ENCODE measurements around the gene NFIA. TPM values are rescaled to one million over a fixed set of nuclear protein-coding genes. Genes with fewer than 3 reads are reported as not detected.

The NFIA gene
- total and polyA plus RNA-seq, 10 of the 15 experiments (the other 5 are each of a cell fraction or from before 2014, with no cell fraction given): 0.10 to 0.16 TPM; not detected in 8

- no peak for TF ChIP-seq CHD1 (IDR thresholded peaks at IDR 0.05; ENCODE audit: low read depth, low read length)
- ChIA-PET POLR2A (no interaction called here), CTCF (no interaction called here), RAD21 (ENCODE audit: unreplicated experiment) (no interaction called here), SMC1A (ENCODE audit: uncharacterized antibody, unreplicated experiment) (no interaction called here)
- H4K20me1 ChIP-seq (ENCODE audit: control insufficient read depth, insufficient read depth): no peaks in the 10 kb centered on the region
- in situ Hi-C loops (cut with MboI): no loop called here
- H3K27me3 ChIP-seq (replicated peaks in 1 of 2; ENCODE audit: control insufficient read depth in 2 of 2, insufficient read depth in 2 of 2, low read length in 1 of 2): no peaks in the 10 kb centered on the region
- H3K36me3 ChIP-seq (ENCODE audit: control insufficient read depth in 2 of 2, insufficient read depth in 2 of 2, low read length in 1 of 2): no peaks in the 10 kb centered on the region
- H3K9ac ChIP-seq (ENCODE audit: control insufficient read depth, insufficient read depth, low read length): no peak overlapping the region
- no peaks in the 10 kb centered on the region; the same call in 1 of the 2 replicates for H3K4me1 ChIP-seq (ENCODE audit: control insufficient read depth, insufficient read depth, low read length)
- no peak overlapping the region for H2AFZ ChIP-seq (ENCODE audit: control insufficient read depth, low read depth, low read length)
- BruUV-seq (replicated peaks): no TSS peak
- H3K4me2 ChIP-seq (ENCODE audit: control insufficient read depth, insufficient read depth): no peak overlapping the region
- DNase-seq (ENCODE audit: low read depth, low spot score) (no peak), FAIRE-seq (no peak), ATAC-seq (no peak)
- H3K4me3 ChIP-seq: no peak overlapping the region
- H3K27ac ChIP-seq (ENCODE audit: control insufficient read depth, insufficient read depth): no peak overlapping the region
- H3K9me3 ChIP-seq (replicated peaks; ENCODE audit: control insufficient read depth, insufficient read depth, low read length): no peaks in the 10 kb centered on the region
- intact Hi-C loops (cut with micrococcal nuclease; ENCODE audit: unreplicated experiment): no loop called here
- WGBS (ENCODE audit: insufficient coverage, insufficient replicate concordance, low lambda C conversion rate, missing lambda C conversion rate): 42% methylated on average over 2 of the region's 2 CpGs
- no peaks in the 10 kb centered on the region for H3K79me2 ChIP-seq (ENCODE audit: control insufficient read depth, insufficient read depth, low read length)
Observed at GRCh38 chr1:61320575-61320974, 238.2 kb downstream of the NFIA start.

- in situ Hi-C loops (cut with MboI) (no loop called here), intact Hi-C loops (cut with micrococcal nuclease; ENCODE audit: unreplicated experiment) (no loop called here)
- Histone ChIP-seq H3K4me1 (ENCODE audit: control insufficient read depth, insufficient read depth, low read length) (no peaks in the 10 kb centered on the region; the same call in 1 of the 2 replicates), H2AFZ (ENCODE audit: control insufficient read depth, low read depth, low read length) (no peak overlapping the region), H3K27me3 (replicated peaks in 1 of 2; ENCODE audit: control insufficient read depth in 2 of 2, insufficient read depth in 2 of 2, low read length in 1 of 2) (no peaks in the 10 kb centered on the region), H3K27ac (ENCODE audit: control insufficient read depth, insufficient read depth) (no peak overlapping the region), H3K9me3 (replicated peaks; ENCODE audit: control insufficient read depth, insufficient read depth, low read length) (no peaks in the 10 kb centered on the region), H3K79me2 (ENCODE audit: control insufficient read depth, insufficient read depth, low read length) (no peaks in the 10 kb centered on the region), H3K4me3 (no peak overlapping the region), H3K36me3 (ENCODE audit: control insufficient read depth in 2 of 2, insufficient read depth in 2 of 2, low read length in 1 of 2) (no peaks in the 10 kb centered on the region), H3K4me2 (ENCODE audit: control insufficient read depth, insufficient read depth) (no peak overlapping the region), H4K20me1 (ENCODE audit: control insufficient read depth, insufficient read depth) (no peaks in the 10 kb centered on the region), H3K9ac (ENCODE audit: control insufficient read depth, insufficient read depth, low read length) (no peak overlapping the region)
- TF ChIP-seq HDGF (IDR thresholded peaks at IDR 0.05) (no peak), ZNF207 (IDR thresholded peaks at IDR 0.05; ENCODE audit: borderline replicate concordance) (no peak), NR2C1 (IDR thresholded peaks at IDR 0.05) (no peak), BRCA1 (IDR thresholded peaks at IDR 0.05; ENCODE audit: low read depth, low read length) (no peak)
- 68% methylated on average over 7 of the region's 7 CpGs for WGBS (ENCODE audit: insufficient coverage, insufficient replicate concordance, low lambda C conversion rate, missing lambda C conversion rate)
- ChIA-PET POLR2A (no interaction called here), CTCF (no interaction called here), SMC1A (ENCODE audit: uncharacterized antibody, unreplicated experiment) (no interaction called here), RAD21 (ENCODE audit: unreplicated experiment) (no interaction called here)
- DNase-seq (ENCODE audit: low read depth, low spot score) (no peak), FAIRE-seq (no peak), ATAC-seq (no peak)
- BruUV-seq (replicated peaks): no TSS peak
Observed at GRCh38 chr1:61322008-61322744, 239.8 kb downstream of the NFIA start.

Data from GM12878 (cell line).